MM.1S (cell line): Measurements from ENCODE around the gene RPS6KA2.

Experiments used
- CTCF ChIP-seq: fragments of 300-600 bp; sonication (generic); IDR thresholded peaks from 2 replicates; pipeline ENCODE4 v1.5.1; 2016; ENCODE audit warnings: antibody characterized with exemption, low read length, mixed read lengths
- EZH2 ChIP-seq: fragments of 300-600 bp; sonication (generic); optimal IDR thresholded peaks from 2 replicates; pipeline ENCODE3; 2017; ENCODE audit warnings: low read depth, mild to moderate bottlenecking, antibody characterized with exemption, low read length, mixed read lengths
- EZH2phosphoT487 ChIP-seq: fragments of 300-600 bp; sonication (generic); IDR thresholded peaks from 2 replicates; pipeline ENCODE4 v1.6.1; 2018; ENCODE audit warnings: antibody characterized with exemption, low read length

DNA sequence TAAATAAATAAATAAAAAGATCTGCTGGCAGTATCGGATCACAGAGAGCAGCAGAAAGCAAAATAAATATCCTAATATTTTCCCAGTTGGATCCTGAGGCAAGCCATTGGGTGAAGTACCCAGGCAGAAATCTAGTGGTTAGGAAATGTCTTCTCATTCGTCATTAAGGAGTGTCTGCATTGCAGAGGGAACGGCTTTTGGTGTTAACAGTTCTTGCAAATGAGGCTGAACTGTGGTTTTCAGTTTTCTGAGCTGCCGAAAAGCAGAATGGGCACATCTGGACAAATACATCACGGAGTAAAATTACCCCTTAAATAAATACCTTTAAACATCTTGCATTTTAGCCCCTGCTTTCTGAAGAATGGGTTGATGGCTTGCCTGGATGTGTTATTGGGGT lies 162.1 kb downstream of the RPS6KA2 start:
- TF ChIP-seq CTCF (no peak), EZH2 (no peak), EZH2phosphoT487 (no peak)
